ENCODE results near the gene LSM3. TPM values are rescaled to one million over a fixed set of nuclear protein-coding genes. Genes with fewer than 3 reads are reported as not detected.

The LSM3 gene
- total RNA-seq, 4 donors from 2014 or later = 4.8 to 7.9 (median 5.8) TPM

DNA sequence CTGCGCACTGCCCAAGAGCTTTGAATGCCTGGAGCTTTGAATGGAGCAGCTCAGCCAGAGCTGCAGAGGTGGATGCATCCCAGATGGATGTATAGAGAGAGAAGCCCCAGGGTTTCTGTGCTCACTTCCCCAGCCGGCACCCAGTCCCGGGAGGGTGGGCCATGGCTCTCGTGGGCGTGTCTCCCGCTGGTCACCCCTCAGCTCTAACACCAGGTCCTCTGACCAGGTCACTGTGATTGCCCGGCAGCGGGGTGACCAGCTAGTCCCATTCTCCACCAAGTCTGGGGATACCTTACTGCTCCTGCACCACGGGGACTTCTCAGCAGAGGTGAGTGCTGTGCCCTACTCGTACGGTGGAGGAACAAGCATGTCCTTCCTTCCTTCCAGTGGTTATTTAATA, 43.0 kb upstream of the LSM3 start:
- Histone ChIP-seq H3K36me3 (peaks cover 7 to 100% (median 36%) of the 10 kb centered on the region in 3 donors), H3K4me1 (peaks cover 0 to 18% (median 0%) of the 10 kb centered on the region in 4 donors), H3K4me3 (no peak overlapping the region), H3K9me3 (no peaks in the 10 kb centered on the region), H3K27me3 (no peaks in the 10 kb centered on the region), H3K27ac (no peak overlapping the region)
- WGBS, 2 donors = 82 to 91% methylated on average over 11 of the region's 11 CpGs
- no peak for DNase-seq (ENCODE audit: low spot score in 2 of 2)
- no peak for TF ChIP-seq EP300 (IDR thresholded peaks at IDR 0.05)
- TF ChIP-seq, protein P1, sequence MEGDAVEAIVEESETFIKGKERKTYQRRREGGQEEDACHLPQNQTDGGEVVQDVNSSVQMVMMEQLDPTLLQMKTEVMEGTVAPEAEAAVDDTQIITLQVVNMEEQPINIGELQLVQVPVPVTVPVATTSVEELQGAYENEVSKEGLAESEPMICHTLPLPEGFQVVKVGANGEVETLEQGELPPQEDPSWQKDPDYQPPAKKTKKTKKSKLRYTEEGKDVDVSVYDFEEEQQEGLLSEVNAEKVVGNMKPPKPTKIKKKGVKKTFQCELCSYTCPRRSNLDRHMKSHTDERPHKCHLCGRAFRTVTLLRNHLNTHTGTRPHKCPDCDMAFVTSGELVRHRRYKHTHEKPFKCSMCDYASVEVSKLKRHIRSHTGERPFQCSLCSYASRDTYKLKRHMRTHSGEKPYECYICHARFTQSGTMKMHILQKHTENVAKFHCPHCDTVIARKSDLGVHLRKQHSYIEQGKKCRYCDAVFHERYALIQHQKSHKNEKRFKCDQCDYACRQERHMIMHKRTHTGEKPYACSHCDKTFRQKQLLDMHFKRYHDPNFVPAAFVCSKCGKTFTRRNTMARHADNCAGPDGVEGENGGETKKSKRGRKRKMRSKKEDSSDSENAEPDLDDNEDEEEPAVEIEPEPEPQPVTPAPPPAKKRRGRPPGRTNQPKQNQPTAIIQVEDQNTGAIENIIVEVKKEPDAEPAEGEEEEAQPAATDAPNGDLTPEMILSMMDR (IDR thresholded peaks at IDR 0.05) = no peak

DNA sequence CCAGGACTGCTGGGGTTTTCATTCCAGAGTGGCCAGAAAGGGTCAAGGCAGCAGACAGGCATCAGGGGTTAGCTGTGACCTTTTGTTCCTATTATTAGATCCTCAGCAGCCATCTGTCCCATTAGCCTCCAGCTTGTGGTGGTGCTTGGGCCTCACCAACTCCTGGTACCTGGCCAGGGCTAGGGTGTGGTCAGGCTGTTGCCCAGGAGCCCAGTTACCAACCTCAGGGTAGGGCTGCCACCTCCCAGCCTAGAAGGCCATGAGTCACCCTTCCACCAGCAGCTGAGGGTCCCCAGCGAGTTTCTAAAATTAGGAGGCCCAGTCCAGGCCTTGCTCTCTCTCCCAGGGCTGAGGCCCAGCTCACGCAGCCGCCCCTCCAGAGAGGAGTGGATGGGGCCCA, 41.6 kb upstream of the LSM3 start:
- Histone ChIP-seq H3K36me3 (peaks cover 7 to 100% (median 35%) of the 10 kb centered on the region in 3 donors), H3K4me3 (no peak overlapping the region), H3K4me1 (peaks cover 0 to 26% (median 0%) of the 10 kb centered on the region in 4 donors), H3K27ac (peak overlapping the region in 3 of 4 donors; percentile 1 to 33 (median 6)), H3K9me3 (no peaks in the 10 kb centered on the region), H3K27me3 (no peaks in the 10 kb centered on the region)
- TF ChIP-seq POLR2A (IDR thresholded peaks at IDR 0.05) = no peak
- TF ChIP-seq, protein P1 (IDR thresholded peaks at IDR 0.05) = no peak
- no peak for TF ChIP-seq EP300 (IDR thresholded peaks at IDR 0.05)
- no peak for DNase-seq (ENCODE audit: low spot score in 2 of 2)
- WGBS, 2 donors = 67 to 71% methylated on average over 1 to 2 of the region's 3 CpGs

DNA sequence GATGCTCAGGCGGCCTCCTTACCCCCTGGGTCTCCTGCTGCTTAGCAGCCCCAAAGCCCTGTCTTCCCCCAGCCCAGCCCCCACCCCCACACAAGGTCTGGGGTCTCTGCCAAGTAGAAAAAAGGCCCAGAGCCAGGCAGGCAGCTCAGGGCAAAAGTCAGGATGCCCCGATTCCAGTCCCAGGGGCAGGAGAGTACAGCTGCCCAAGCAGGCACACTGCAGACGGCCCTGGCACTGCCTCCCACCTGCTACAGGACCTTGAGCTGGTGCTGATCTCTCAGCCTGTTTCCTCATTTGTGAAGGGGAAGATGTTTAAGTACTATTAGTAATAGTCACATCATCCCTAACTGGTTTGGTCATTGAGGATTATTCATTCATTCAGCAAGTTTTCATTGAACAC, 41.2 kb upstream of the LSM3 start:
- TF ChIP-seq EP300 (IDR thresholded peaks at IDR 0.05) (no peak), POLR2A (IDR thresholded peaks at IDR 0.05) (no peak)
- TF ChIP-seq, protein P1 (IDR thresholded peaks at IDR 0.05) = no peak
- H3K27me3 ChIP-seq = no peaks in the 10 kb centered on the region
- peaks cover 0 to 31% (median under 1%) of the 10 kb centered on the region in 4 donors for H3K4me1 ChIP-seq
- H3K27ac ChIP-seq = peak overlapping the region in 3 of 4 donors; percentile 1 to 33 (median 6)
- H3K9me3 ChIP-seq = no peaks in the 10 kb centered on the region
- WGBS, 2 donors = 22 to 38% methylated on average over 2 to 3 of the region's 3 CpGs
- peaks cover 7 to 98% (median 31%) of the 10 kb centered on the region in 3 donors for H3K36me3 ChIP-seq
- no peak overlapping the region for H3K4me3 ChIP-seq
- no peak for DNase-seq (ENCODE audit: low spot score in 2 of 2)

DNA sequence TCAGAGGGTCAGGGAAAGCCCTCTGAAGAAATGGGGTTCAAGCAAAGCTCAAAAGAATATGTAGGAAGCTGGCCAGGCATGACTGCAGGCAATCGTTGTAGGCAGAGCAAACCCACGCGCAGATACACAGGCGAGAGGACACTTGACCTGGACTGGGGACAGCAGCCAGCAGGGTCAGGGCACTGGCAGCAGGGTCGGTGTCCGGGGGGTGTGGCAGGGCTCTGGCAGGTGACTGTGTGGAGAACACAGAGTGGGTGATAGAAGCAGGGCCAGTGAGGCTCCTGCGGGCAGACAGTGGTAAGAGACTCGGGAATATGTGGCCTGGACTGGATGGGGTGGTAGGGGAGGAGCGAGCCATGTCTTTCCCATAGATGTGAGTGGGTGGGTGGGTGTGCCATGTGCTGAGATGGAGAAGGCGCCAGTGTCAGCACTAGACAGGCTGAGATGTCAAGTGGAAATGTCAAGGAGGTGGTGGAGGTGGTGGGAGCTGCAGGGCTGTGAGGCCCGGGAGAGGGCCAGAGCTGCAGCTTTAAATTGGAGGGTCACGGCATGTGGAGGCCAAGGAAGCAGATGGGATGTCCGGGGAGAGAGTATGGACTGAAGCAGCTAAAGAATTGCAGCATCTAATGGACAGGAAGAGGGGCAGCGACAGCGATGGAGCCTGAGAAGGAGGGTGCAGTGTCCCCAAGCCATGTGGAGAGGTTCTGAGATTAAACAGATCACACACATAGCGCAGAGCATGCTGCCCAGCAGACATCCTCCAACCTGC, 40.3 kb upstream of the LSM3 start:
- Histone ChIP-seq H3K4me1 (peaks cover 0 to 38% (median 8%) of the 10 kb centered on the region in 4 donors), H3K36me3 (peaks cover under 1 to 90% (median 24%) of the 10 kb centered on the region in 3 donors), H3K9me3 (no peaks in the 10 kb centered on the region), H3K27ac (peak overlapping the region in 2 of 4 donors; percentile 1 to 39), H3K27me3 (no peaks in the 10 kb centered on the region), H3K4me3 (no peak overlapping the region)
- TF ChIP-seq, protein P1 (IDR thresholded peaks at IDR 0.05) = no peak
- no peak for TF ChIP-seq POLR2A (IDR thresholded peaks at IDR 0.05)
- 76 to 78% methylated on average over 16 of the region's 16 CpGs for WGBS, 2 donors
- no peak for DNase-seq (ENCODE audit: low spot score in 2 of 2)

DNA sequence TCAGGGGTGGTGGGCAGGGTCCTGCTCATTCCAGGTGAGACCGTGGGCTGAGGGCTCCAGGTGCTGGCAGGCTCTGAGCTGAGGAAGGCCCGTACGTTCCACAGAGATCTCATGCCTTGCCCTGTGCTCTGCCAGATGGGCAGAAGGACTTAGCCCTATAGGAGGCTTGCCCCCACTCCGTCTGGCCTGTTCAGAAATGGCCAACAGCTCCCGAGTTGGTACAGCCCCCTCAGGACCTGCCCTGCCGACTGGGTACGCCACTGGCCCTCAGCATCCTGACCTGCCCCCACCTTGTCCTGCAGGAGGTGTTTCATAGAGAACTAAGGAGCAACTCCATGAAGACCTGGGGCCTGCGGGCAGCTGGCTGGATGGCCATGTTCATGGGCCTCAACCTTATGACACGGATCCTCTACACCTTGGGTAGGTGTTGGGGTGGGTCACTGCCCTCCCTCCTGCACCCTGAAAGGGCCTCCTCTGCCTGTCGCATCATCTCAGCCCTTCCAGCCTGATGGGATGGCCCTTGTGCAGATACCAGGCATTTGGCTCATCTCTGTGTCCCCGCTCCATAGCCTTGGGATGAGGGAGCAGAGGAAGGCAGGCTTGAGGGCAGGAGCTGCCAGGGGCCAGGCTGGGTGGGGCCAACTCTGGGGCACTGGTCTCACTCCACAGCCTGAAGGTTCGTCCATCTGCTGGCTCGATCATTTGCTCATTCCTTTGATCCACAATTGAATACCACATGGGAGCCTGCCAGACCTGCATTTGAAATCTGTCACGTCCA, 39.5 kb upstream of the LSM3 start:
- 80 to 84% methylated on average over 10 to 14 of the region's 14 CpGs for WGBS, 2 donors
- no peaks in the 10 kb centered on the region for H3K27me3 ChIP-seq
- H3K4me1 ChIP-seq = peaks cover 0 to 46% (median 15%) of the 10 kb centered on the region in 4 donors
- no peak for DNase-seq (ENCODE audit: low spot score in 2 of 2)
- peak overlapping the region in 1 of 4 donors; percentile 1 for H3K27ac ChIP-seq
- H3K9me3 ChIP-seq = no peaks in the 10 kb centered on the region
- peaks cover 0 to 82% (median 17%) of the 10 kb centered on the region in 3 donors for H3K36me3 ChIP-seq
- TF ChIP-seq, protein P1 (IDR thresholded peaks at IDR 0.05) = no peak
- no peak for TF ChIP-seq POLR2A (IDR thresholded peaks at IDR 0.05)
- no peak for TF ChIP-seq EP300 (IDR thresholded peaks at IDR 0.05)
- H3K4me3 ChIP-seq = no peak overlapping the region
